Lung (tissue), 12 donors: Measurements from ENCODE around the gene GPR55. TPM values are rescaled to one million over a fixed set of nuclear protein-coding genes. Genes with fewer than 3 reads are reported as not detected.
"Not testable (repeated sequence)": the region's sequence is repeated elsewhere in the genome, so short reads cannot be mapped to it uniquely, and the experiment has no call there.

Experiments
- ATAC-seq: fragments of 200-7000 bp; cut with Tn5 transposase; one replicate; pipeline ENCODE4 v1.9.1; 2020; ENCODE audit warnings: moderate number of reproducible peaks; ENCODE audit not compliant: insufficient read depth, low FRiP score
- DNase-seq, 3 donors: peaks; one replicate each; pipeline ENCODE4 v3.0.0-alpha.2; 2013 to 2017
- H3K27ac ChIP-seq, 2 donors: one replicate each; pipeline ENCODE4 v1.5.1; 2013; ENCODE audit warnings: mild to moderate bottlenecking in 2 of 2, moderate library complexity in 2 of 2, control low read depth in 1 of 2, inconsistent platforms in 1 of 2, low read depth in 1 of 2, low read length in 1 of 2
- H3K27me3 ChIP-seq, 3 donors: one replicate each; pipeline ENCODE4 v1.5.1; 2013; ENCODE audit warnings: low read length in 2 of 3; ENCODE audit not compliant: control insufficient read depth in 3 of 3, insufficient read depth in 3 of 3
- H3K36me3 ChIP-seq, 4 donors: one replicate each; pipeline ENCODE4 v1.5.1; 2013; ENCODE audit warnings: low read length in 4 of 4, mild to moderate bottlenecking in 1 of 4, moderate library complexity in 1 of 4; ENCODE audit not compliant: control insufficient read depth in 4 of 4, insufficient read depth in 4 of 4
- H3K4me1 ChIP-seq, 5 donors: one replicate each; pipeline ENCODE4 v1.5.1; 2013; ENCODE audit warnings: low read length in 5 of 5, mild to moderate bottlenecking in 2 of 5, moderate library complexity in 1 of 5; ENCODE audit not compliant: control insufficient read depth in 5 of 5, insufficient read depth in 5 of 5
- H3K4me3 ChIP-seq: one replicate; pipeline ENCODE4 v1.5.1; 2013; ENCODE audit warnings: mild to moderate bottlenecking, control low read depth, moderate library complexity
- H3K9ac ChIP-seq, 2 donors: one replicate each; pipeline ENCODE4 v1.5.1; 2013; ENCODE audit warnings: low read length in 2 of 2, control low read depth in 1 of 2; ENCODE audit not compliant: insufficient read depth in 1 of 2
- H3K9me3 ChIP-seq, 4 donors: one replicate each; pipeline ENCODE4 v1.5.1; 2013; ENCODE audit warnings: low read length in 3 of 4, mild to moderate bottlenecking in 1 of 4, moderate library complexity in 1 of 4; ENCODE audit not compliant: control insufficient read depth in 4 of 4, insufficient read depth in 3 of 4
- WGBS, 2 donors: extraction: QIAGEN DNeasy Blood & Tissue Kit; methylation state at CpG; one replicate each; pipeline ENCODE4 v1.1.7; 2013; 5-methylcytosine and 5-hydroxymethylcytosine counted together
- polyA plus RNA-seq, 2 donors: library from polyadenylated mRNA; stranded (reverse); fragments of 200-250 nt; gene quantifications; one replicate each; pipeline ENCODE4 v1.2.1, GENCODE V29; 2013
- total RNA-seq, 2 donors: library from RNA; depleted of rRNA in 1 of 2; stranded (reverse); fragments of >200 nt in 1 of 2; gene quantifications; one replicate each; pipeline ENCODE4 v1.2.1, GENCODE V29; 2014 to 2021
- TF ChIP-seq, protein P1 (sequence below): IDR thresholded peaks from 2 replicates; pipeline ENCODE4 v1.5.1; 2012; ENCODE audit warnings: mild to moderate bottlenecking; ENCODE audit errors: control extremely low read depth, extremely low read depth
- donor health status: control.
- donor health status: control.
- donor health status: Bipolar disorder and iron deficiency.
- donor health status: healthy.
- donor health status: DM: yes; HTN: yes; CAD: no.

GPR55 gene
- total and polyA plus RNA-seq, 4 donors, result 0.18 to 0.58 (median 0.29) TPM

- H3K27ac ChIP-seq, result no peak overlapping the region
- 73 to 86% methylated on average over 2 of the region's 2 CpGs for WGBS, 2 donors
- no peak for DNase-seq
- peaks cover 0 to 1% (median 0%) of the 10 kb centered on the region in 4 donors for H3K9me3 ChIP-seq
- no peak overlapping the region for H3K4me3 ChIP-seq
- TF ChIP-seq, protein P1, sequence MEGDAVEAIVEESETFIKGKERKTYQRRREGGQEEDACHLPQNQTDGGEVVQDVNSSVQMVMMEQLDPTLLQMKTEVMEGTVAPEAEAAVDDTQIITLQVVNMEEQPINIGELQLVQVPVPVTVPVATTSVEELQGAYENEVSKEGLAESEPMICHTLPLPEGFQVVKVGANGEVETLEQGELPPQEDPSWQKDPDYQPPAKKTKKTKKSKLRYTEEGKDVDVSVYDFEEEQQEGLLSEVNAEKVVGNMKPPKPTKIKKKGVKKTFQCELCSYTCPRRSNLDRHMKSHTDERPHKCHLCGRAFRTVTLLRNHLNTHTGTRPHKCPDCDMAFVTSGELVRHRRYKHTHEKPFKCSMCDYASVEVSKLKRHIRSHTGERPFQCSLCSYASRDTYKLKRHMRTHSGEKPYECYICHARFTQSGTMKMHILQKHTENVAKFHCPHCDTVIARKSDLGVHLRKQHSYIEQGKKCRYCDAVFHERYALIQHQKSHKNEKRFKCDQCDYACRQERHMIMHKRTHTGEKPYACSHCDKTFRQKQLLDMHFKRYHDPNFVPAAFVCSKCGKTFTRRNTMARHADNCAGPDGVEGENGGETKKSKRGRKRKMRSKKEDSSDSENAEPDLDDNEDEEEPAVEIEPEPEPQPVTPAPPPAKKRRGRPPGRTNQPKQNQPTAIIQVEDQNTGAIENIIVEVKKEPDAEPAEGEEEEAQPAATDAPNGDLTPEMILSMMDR, result no peak
- no peaks in the 10 kb centered on the region for H3K36me3 ChIP-seq
- ATAC-seq, result no peak
- no peaks in the 10 kb centered on the region for H3K4me1 ChIP-seq
- no peak overlapping the region for H3K9ac ChIP-seq
- H3K27me3 ChIP-seq, result no peaks in the 10 kb centered on the region
Observed at GRCh38 chr2:230969659-230970015, 44.6 kb upstream of the GPR55 start.

DNA sequence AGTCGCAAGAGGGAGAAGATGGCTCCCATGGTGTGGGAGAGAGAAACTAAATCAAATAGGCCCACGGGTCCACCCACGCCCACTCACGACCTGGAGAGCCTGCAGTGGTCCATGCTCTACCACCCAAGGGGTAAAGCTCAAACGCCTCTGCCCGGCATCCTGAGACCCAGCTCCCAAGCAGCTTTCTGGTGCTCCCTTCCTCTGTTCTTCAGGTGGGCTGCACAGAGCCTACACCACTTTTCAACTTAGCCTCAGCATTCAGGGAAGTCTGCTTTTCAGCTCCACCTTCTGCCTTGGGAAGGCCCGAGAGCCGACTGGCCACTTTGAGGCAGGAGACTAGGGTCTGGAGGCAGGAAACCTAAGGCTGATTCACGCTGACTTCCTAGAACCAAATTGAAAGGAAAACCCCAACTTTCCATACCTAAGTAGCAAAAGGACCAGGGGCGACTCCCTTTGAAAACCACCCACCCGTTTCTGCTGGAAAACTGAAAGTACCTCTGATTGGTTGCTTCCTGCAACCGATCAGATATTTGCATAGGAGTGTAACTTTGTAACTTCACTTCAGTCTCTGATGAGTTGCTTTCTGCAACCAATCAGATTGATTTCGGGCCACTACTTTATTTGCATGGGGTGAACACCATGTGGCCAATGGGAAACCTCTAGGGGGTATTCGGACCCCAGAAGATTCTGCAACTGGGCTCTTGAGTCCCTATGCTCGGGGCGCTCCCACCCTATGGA is 44.0 kb upstream of the GPR55 start:
- Histone ChIP-seq H3K36me3 (no peaks in the 10 kb centered on the region), H3K4me1 (no peaks in the 10 kb centered on the region), H3K27me3 (no peaks in the 10 kb centered on the region), H3K27ac (no peak overlapping the region), H3K9me3 (peaks cover 0 to 1% (median 0%) of the 10 kb centered on the region in 4 donors), H3K4me3 (no peak overlapping the region), H3K9ac (no peak overlapping the region)
- no peak for ATAC-seq
- 81 to 90% methylated on average over 16 of the region's 16 CpGs for WGBS, 2 donors
- TF ChIP-seq, protein P1, result no peak
- DNase-seq, result no peak

DNA sequence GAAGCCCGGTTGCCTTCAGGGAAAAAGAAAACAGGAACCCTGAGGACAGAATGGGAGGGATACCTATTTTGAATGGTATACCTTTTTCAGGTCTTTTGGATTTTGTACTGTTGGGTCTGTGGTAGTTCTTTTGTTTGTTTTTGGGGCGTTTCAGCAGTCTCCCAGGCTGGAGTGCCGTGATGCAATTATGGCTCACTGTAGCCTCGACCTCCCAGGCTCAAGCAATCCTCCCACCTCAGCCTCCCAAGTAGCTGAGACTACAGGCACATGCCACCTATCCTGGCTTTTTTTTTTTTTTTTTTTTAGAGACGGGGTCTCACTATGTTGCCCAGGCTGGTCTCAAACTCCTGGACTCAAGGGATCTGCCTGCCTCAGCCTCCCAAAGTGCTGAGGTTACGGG is 43.3 kb upstream of the GPR55 start:
- H3K36me3 ChIP-seq, H3K27ac ChIP-seq, H3K4me1 ChIP-seq, H3K27me3 ChIP-seq, ATAC-seq, H3K9me3 ChIP-seq, H3K9ac ChIP-seq, DNase-seq, H3K4me3 ChIP-seq: not testable (repeated sequence)
- WGBS, 2 donors, result 93% methylated on average over 6 of the region's 6 CpGs

DNA sequence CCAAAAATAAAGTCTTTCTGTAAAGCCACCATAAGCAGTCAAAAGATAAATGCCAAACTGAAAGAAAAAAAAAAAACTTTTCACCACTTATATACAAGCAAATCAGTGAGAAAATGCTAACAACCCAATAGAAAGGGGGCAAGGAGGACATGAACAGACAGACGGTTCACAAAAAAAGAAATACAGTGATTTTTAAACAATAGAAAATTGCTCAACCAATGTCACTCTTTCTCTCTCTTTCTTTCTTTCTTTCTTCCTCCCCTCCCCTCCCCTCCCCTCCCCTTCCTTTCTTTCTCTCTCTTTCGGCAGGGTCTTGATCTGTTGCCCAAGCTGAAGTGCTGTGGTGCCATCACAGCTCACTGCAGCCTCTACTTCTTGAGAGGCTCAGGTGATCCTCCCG is 42.1 kb upstream of the GPR55 start:
- no peaks in the 10 kb centered on the region for H3K27me3 ChIP-seq
- no peak for ATAC-seq
- WGBS, 2 donors, result 79 to 84% methylated on average over 3 of the region's 3 CpGs

More for the DNA sequence above, 42.1 kb upstream of the GPR55 start:
- Histone ChIP-seq H3K4me1 (no peaks in the 10 kb centered on the region), H3K27ac (no peak overlapping the region), H3K9ac (no peak overlapping the region), H3K36me3 (no peaks in the 10 kb centered on the region), H3K9me3 (peaks cover 0 to 3% (median 0%) of the 10 kb centered on the region in 4 donors), H3K4me3 (no peak overlapping the region)
- TF ChIP-seq, protein P1, result no peak
- no peak for DNase-seq
